Activated CD4-positive, alpha-beta T cell treated with anti-CD3 and anti-CD28 coated beads, Interleukin-2, amount 50 U/mL, for 1 hour (primary cell): ENCODE data around the gene THSD1.
"Not testable (repeated sequence)": the region's sequence is repeated elsewhere in the genome, so short reads cannot be mapped to it uniquely, and the experiment has no call there.

ENCODE experiments used
- DNase-seq: peaks from one replicate; pipeline ENCODE4 v3.0.0-alpha.2; 2020

The THSD1 gene

DNA sequence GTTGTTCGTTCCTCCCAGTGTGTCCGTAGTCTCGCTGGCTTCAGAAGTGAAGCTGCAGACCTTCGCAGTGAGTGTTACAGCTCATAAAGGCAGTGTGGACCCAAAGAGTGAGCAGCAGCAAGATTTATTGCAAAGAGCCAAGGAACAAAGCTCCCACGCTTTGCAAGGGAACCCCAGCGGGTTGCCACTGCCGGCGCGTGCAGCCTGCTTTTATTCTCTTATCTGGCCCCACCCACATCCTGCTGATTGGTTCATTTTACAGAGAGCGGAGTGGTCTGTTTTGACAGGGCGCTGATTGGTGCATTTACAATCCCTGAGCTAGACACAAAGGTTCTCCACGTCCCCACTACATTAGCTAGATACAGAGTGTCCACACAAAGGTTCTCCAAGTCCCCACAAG lies 1.5 kb upstream of the THSD1 start:
- not testable (repeated sequence) for DNase-seq

GRCh38 chr13:52406629-52407028 lies 657 bp upstream of the THSD1 start:
- DNase-seq, result no peak

DNA sequence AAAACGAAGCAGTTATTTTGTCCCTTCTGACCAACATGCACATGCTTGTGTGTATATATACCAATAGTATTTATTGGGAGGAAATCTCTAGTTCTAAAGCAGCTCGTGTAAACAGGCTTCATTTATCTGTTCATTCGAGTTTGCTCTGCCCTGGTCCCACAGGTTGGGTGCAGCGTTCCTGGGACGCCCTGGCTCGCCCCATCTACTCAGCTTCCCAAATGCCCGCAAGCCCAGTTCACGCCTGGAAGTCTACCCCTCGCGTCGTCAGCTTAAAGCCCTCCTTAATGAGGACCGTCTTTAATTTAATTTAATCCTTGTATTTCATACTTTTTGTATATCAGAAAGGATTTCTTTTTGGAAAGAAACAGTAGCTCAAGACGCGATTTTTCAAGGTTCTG lies 604 bp downstream of the THSD1 start:
- DNase-seq, result no peak

DNA sequence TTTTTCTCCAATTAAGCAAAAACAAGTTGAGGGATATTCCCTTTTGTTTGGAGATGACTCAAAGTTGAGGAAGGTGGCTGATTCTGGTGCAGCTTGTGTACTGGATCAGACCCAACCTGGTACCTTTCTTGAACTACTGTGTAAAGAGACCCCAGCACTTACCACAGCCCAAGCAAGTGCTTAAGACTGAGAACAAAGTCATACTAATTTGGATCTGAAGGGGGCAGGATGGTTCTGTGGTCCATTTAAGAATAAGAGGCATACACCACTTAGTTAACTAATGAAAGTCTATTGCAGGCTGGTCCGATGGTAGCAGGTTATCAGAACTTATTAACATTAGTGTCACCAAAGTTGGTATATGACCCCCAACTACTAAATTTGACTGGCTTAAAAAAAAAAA lies 6.3 kb downstream of the THSD1 start:
- DNase-seq, result no peak

DNA sequence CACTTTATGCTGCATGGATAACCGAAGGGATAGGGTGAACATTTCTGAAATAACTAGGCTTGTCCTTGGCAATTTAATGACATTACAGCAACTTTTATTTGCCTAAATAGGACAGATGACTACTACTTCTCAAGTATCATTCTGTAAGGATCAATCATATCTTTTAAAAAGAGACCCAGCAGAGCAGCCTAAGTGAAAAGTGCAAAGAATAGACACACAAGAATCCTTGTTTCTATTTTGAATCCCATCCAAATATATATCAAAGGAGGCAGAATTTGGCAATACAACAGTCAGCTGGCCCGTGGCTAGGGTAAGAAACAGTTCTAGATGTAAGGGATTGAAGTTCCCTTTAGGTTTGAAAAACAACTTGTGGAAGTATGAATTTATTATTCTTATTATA lies 6.9 kb downstream of the THSD1 start:
- no peak for DNase-seq

DNA sequence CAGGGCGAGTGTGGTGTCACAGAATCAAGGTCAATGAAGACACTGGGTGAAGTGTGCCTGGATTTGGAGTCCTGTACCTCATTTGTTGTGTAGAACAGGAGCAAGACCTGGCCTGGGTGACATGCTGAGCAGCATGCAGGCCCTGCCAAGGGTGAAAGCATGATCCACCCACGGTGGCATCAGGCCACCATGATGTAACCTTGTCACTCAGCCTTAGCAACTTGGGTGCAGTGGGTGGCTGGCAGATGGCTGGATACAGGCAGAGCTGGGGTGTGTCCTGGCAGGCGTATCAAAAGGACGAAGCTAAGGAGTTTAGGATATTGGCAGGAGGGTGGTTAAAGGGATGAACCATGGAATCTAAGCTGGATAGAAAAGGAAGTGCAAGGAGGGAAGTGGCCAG lies 10.3 kb downstream of the THSD1 start:
- no peak for DNase-seq

DNA sequence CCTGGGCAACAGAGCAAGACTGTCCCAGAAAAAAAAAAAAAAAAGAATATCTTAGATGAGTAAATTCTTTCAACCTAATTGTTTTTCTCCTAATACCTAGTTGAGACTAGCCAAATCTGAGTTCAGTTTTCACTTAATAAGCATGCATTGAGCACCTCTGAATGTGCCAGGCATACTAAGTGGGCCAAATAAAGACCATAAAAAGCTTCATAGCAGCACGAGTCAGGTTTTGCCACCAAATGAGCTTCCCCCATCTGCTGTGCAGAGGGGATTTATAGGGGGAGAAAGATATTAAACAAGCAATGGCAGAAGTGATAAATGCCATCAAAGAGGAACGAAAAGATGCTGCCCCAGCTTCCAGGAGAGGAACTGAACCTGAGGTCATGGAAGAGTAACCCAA lies 11.4 kb downstream of the THSD1 start:
- DNase-seq, result no peak

DNA sequence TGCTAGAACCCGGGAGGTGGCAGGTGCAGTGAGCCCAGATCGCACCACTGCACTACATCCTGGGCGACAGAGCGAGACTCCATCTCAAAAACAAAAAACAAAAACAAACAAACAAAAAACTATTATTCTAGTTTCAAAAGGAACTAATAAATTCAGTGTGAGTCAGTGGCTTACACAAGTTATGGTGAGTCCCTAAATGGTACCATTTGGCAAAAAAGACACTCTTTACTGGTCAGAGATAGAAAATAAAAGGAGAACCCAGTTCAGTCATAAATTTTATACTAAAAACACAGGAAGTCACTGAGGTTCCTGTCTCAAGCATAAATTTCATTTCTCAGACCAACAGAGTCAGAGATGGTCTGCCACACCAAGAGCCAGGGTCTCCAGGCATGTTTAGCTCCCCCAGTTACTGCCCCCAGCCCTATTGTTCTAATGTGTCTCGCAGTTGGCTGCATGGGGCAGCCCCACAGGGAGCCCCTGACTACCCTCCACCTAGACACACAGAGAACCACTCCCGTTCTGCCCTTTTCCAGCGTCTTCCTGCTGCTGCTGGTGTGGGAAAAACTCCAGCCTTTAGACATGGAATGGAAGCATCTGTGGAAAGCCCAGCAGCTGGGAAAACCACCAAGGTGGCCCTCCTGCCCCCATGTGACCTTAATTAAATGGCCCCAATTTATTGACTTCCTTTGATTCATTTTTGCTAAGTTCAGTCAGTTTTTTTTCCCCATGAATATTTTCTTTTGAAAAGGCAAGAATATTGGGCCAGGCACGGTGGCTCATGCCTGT lies 12.2 kb downstream of the THSD1 start:
- DNase-seq, result no peak

GRCh38 chr13:52387721-52388120 lies 18.3 kb downstream of the THSD1 start:
- no peak for DNase-seq

GRCh38 chr13:52385870-52386269 lies 20.1 kb downstream of the THSD1 start:
- DNase-seq, result no peak

DNA sequence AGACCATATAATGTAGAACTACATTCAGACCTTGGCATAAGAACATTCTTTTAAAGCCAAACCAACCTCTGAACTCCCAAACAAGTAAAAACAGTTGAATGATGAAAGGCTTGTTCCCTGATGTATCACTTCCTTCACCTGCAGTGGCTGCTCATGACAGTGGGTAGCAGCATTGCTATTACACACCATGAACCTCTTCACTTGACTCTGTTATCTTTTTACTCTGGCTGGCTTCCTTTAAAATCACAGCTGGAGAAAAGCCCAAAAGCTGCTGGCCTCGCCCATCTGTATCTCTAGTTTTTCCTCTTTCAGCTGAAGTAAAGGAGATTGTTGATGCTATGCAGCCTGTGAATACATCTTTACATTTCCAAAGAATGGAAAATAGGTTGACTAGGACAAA lies 22.6 kb downstream of the THSD1 start:
- no peak for DNase-seq

DNA sequence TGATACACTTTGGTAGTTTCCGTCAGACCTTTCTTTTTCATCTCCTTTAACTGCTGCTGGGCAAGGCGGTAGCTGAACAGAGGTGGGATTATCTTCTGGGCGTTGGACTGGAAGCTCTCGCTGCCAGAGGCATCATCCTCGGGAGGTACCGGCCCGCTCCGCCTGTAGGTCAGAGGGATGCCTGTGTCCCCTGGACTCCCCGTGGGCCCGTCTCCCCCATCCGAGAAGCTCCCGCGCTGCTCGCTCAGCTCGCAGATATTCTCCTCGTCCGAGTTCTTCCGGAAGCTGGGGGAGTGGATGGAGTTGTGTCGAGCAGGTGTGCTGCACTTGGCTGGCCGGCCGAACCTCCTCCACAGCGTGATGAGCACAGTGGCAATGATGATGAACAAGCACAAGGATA lies 27.7 kb downstream of the THSD1 start:
- no peak for DNase-seq

GRCh38 chr13:52377898-52378297 lies 28.1 kb downstream of the THSD1 start:
- DNase-seq, result no peak

- no peak for DNase-seq
Measured at GRCh38 chr13:52374873-52375411, 31.0 kb downstream of the THSD1 start.

- DNase-seq, result no peak
Measured at GRCh38 chr13:52374389-52374788, 31.6 kb downstream of the THSD1 start.

DNA sequence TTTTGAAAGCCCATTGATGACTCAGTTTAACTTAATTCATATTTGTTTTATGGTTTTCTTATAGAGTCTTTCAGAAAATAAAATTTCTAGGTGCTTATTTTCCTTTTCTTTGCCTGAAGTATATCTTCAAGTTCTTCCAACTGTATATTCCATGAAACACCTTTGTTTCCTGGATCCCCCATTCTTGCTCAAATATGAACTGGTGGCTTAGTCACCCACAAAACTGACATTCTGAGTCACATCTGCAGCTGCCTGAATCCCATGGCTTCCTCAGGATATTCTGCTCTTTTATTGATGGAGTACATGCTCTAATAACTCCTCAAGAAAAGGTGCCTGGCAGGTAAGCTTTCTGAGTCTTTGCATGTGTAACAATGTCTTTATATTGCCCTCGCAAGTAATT lies 32.7 kb downstream of the THSD1 start:
- not testable (repeated sequence) for DNase-seq

GRCh38 chr13:52371736-52372247 lies 34.2 kb downstream of the THSD1 start:
- no peak for DNase-seq

DNA sequence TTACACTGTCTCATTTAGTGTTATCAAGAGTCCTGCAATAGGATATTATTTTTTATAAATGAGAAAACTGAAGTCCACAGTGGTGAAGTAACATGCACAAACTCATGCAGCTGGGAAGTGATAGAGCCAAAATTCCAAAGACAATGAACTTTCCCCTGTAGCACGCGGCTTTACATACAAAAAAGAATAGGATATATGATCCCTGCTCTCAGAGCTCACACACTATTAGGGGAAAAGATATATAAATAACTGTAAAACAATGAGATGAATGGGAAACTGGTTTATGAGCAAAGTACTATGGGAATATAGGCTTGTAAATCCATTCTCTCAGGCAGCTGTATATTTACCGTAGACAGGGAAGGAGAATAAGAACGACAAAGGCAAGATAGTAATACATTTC lies 39.7 kb downstream of the THSD1 start:
- DNase-seq, result no peak

DNA sequence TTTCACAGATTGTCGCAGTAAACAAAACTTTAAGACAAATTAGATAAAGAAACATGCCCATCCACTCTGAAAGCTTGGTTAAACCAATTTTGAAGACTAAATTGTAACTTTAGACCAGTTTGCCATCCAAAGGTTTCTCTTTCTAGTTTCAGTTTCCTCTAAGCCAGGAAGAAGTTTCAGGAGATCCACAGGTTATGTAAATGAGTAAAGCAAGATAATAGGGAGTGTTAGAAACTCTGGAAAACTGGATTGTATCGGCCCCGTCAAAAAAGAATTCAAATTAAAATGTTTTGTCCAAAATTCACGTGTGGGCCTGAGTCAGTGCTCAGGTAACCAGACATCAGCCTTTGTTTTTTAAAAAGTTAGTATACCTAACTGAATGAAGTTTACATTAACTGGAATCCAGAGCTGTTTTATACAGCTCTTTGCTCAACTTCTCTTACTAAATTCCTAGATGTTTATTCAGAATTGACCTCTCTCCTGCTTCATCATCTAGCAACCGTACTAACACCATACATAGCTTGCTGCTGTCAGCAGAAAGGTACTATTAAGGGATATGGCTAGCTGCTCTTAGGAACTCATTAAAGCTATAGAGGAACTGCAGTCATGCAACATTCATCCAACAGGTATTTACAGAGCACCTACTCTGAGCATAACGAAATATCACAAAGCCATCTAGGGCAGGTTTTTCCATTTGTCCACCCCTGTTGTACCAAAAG lies 43.6 kb downstream of the THSD1 start:
- DNase-seq, result not testable (repeated sequence)

- DNase-seq, result no peak
Measured at GRCh38 chr13:52361225-52361624, 44.7 kb downstream of the THSD1 start.

GRCh38 chr13:52359534-52359933 lies 46.4 kb downstream of the THSD1 start:
- no peak for DNase-seq

GRCh38 chr13:52356327-52356726 lies 49.6 kb downstream of the THSD1 start:
- DNase-seq, result no peak

- no peak for DNase-seq
Measured at GRCh38 chr13:52353193-52353592, 52.8 kb downstream of the THSD1 start.
